Activated CD8-positive, alpha-beta memory T cell treated with anti-CD3 and anti-CD28 coated beads, Interleukin-2, amount 50 U/mL, for 4 hours (primary cell): ENCODE results near the gene LORICRIN.
"Not testable (repeated sequence)": the region's sequence is repeated elsewhere in the genome, so short reads cannot be mapped to it uniquely, and the experiment has no call there.

Experiments
- DNase-seq: peaks from one replicate; pipeline ENCODE4 v3.0.0-alpha.2; 2020

Gene LORICRIN, protein sequence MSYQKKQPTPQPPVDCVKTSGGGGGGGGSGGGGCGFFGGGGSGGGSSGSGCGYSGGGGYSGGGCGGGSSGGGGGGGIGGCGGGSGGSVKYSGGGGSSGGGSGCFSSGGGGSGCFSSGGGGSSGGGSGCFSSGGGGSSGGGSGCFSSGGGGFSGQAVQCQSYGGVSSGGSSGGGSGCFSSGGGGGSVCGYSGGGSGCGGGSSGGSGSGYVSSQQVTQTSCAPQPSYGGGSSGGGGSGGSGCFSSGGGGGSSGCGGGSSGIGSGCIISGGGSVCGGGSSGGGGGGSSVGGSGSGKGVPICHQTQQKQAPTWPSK

DNA sequence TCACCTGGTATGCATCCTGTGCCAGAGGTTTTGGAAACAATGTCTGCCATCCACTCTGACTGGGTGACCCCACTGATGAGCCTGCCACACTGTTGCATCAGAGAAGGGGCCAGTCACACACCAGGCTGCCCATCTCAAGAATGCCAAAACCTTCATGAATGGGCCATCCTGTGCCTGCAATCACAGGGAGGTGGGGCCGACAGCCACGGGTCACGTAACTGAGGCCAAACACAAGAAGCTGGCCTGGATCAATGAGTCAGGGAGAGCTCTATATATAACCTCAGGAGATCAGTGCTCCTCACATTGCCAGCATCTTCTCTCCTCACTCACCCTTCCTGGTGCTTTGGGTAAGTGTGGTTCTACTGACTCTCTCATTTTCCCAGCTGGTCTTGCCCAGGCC lies at the start of gene LORICRIN:
Gene LORICRIN, plus strand, starts transcription at position 301 of the 400 bp plus-strand sequence. CDS start 1,263 bp downstream, outside the sequence.
- no peak for DNase-seq

GRCh38 chr1:153210206-153210605 lies 49.3 kb upstream of the LORICRIN start:
- no peak for DNase-seq

- no peak for DNase-seq
Measured at GRCh38 chr1:153212201-153212600, 47.3 kb upstream of the LORICRIN start.

- no peak for DNase-seq
Measured at GRCh38 chr1:153213519-153213918, 46.0 kb upstream of the LORICRIN start.

DNA sequence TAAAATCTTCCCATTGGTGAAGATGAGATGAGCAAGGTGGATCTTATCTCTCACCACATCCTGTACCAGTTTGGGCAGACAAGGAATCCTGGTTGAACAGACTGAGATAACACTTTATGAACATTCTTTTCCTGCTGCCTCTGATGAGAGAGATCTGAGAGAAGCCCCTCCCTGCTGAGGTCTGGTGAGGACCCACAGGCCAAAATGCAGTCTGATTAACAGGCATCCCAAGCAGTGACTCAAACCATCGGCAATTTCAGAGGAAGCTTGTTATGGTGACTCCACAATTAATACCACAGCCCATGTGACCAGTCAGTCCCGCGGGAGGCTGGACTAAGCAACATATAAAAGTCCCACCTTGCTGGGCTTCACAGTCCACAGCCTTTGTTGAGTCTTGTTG lies 42.3 kb upstream of the LORICRIN start, which contains the start of gene PRR9:
Gene PRR9, plus strand, starts transcription at position 373 of the 400 bp plus-strand sequence. CDS start 561 bp downstream, outside the sequence.
- no peak for DNase-seq

- no peak for DNase-seq
Measured at GRCh38 chr1:153217744-153218416, 41.6 kb upstream of the LORICRIN start.

GRCh38 chr1:153220606-153221303 lies 38.7 kb upstream of the LORICRIN start:
- DNase-seq = no peak

DNA sequence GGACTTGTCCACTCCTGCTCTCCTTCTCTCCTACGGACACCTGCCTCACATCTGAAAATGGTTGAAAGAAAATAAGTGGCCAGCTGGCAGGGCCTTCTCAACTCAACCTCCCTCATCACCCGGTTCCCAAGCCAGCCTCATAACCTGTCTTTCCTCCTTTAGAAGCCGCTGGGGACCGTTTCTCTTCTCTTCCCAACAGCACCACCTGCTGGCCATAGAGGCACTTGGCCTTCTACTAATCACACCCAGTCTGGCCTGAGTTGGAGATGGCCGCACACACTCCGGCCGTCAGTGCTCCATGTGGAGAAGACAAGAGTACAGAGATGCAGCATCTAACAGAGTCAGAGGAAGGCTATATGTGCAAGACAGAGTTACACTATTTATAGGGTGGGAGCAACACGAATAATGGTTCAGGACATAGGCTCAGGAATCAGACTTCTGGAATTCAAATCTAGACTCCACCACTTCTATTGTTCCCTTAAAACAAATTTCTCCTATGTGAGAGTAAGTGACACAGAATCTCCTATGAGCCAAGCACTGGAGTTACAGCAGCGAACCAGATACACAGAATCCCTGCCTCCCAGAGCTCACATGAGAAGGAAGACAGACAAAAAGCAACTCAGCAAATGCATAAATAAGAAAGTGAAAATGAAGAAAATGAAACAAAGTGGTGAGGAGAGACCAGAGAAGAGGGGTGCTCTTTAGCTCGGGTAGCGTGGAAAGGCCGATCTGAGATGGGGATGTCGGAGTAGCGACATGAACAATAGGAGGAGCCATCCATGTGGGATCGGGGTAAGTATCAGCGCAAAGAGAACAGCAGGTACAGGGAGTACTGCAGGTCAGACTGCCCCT lies 36.2 kb upstream of the LORICRIN start:
- peak; percentile 43 for DNase-seq

DNA sequence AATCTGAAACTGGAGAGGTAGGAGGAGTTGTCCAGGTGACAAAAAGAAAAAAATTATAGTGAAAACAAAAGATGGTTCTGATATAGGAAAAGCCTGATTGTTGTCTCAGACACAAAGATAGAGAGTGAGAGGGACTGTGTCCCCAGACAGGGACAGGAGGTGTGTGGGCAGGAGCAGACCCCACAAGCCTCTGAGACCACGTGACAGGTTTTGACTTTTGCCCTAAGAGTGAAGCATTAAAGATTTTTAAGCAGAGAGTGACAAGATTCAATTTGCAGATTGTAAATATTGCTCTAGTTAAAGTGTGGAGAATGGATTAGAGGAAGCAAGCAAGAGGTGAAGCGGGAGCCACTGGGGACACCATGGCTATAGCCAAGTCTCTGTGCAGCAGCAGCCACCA lies 31.7 kb upstream of the LORICRIN start:
- no peak for DNase-seq

- no peak for DNase-seq
Measured at GRCh38 chr1:153228491-153228890, 31.0 kb upstream of the LORICRIN start.

DNA sequence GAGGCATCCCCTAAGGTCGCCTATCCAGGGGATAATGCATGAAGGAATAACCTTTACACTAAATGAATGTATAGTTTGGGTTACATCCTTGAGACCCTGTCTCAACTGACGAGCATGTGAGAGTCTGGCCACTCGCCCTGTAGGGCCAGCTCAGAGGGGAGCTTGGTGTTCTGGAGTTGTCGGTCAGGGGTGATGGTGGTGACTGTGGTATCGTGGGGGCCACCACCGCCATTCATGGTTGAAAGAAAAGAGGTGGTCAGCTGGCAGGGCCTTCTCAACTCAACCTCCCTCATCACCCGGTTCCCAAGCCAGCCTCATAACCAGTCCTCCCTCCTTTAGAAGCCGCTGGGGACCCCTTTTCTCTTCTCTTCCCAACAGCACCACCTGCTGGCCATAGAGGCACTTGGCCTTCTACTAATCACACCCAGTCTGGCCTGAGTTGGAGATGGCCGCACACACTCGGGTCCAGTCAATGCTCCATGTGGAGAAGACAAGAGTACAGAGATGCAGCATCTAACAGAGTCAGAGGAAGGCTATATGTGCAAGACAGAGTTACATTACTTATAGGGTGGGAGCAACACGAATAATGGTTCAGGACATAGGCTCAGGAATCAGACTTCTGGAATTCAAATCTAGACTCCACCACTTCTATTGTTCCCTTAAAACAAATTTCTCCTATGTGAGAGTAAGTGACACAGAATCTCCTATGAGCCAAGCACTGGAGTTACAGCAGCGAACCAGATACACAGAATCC lies 30.2 kb upstream of the LORICRIN start:
- DNase-seq = not testable (repeated sequence)

DNA sequence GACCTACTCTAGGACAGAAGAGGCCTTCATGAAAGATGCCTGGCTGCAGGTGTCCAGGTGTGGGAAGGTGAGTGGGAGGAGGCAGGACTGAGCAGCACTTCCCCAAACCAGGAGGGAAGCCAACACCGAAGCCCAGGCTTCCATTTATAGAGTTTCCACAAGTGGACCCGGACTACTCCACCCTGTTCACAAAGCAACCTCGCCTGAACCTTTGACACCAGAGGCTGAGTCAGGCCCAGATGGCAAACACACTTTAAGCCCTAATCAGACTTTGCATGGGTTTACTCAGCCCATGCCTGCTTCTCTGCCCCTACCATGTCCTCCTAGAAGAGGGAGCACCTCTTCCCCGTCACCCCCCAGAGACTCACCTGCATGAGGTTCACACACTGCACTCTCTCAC lies 28.1 kb upstream of the LORICRIN start:
- DNase-seq = no peak

- no peak for DNase-seq
Measured at GRCh38 chr1:153231785-153232184, 27.7 kb upstream of the LORICRIN start.

DNA sequence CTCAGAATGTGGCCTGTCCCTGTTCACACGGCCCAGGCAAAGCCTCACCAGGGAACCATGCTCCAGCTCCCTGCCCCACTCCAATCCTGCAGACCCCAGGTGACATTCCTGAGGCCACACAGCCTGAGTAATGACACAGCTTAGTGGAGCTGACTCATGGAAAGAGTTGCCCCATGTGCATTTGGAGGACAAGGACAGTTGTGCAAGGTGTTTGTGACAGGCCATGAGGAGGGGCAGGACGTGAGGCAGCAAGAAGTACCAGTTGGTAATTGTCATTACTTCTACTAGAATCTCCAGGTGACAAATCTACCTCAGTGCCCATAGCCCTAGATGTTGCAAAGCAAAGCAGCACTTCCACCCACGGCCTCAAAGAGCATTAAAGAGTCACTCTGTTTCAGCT lies 26.9 kb upstream of the LORICRIN start:
- no peak for DNase-seq

DNA sequence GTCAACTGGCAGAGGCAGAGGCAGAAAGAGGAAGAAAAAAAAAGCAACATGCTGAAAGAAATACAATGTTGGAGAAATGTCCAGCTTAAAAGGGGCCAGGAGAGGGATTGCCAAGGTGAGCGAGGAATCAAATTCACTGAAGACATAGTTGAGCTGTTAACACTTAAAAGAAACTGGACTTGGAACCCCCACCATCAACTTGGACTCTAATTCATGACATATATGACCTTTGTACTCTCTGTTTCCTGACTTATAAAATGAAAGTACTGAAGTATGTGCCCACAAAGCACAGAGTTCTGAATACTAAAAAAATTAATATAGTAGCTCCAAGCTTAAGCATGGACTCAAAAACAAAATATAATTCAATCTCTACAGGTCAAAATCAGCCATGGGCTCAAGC lies 26.0 kb upstream of the LORICRIN start:
- no peak for DNase-seq

DNA sequence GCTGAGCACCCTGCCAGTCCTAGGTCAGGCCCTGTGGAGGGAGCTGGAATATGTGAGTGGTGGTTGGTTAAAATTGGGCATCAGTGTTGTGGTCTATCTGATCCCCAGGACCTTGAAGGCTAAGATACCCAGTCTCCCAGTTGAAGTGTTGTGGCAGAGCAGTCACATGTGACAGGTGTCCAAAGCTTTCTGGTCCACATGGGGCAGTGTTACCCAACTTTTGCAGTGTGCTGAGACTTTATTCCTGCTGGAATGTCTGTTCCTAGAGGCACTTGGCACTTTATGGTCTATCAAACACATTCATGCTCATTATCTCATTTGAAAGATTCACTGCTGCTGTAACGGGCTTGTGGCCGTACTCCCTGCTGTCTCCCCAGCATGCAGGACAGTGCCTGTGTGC lies 21.0 kb upstream of the LORICRIN start:
- no peak for DNase-seq

DNA sequence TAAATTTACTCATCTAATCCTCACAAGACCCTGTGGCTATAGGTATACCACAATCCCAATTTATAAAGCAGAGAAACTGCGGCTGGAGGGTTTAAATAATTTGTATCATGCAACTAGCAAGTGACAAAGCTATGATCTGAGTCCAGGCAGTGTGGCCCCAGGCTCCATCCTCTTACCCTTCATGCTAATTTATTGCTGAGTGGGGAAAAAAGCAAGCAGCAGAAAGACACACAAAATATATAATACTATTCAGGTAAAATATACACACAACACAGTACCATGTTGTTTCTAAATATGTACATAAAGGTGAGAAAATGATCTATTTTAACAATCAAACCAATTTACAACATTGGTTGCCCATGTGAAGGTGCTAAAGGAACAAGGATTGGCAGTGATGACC lies 17.3 kb upstream of the LORICRIN start:
- DNase-seq = no peak

GRCh38 chr1:153245466-153245865 lies 14.0 kb upstream of the LORICRIN start:
- DNase-seq = no peak

- no peak for DNase-seq
Measured at GRCh38 chr1:153246018-153246417, 13.5 kb upstream of the LORICRIN start.

GRCh38 chr1:153246825-153247224 lies 12.7 kb upstream of the LORICRIN start:
- no peak for DNase-seq

DNA sequence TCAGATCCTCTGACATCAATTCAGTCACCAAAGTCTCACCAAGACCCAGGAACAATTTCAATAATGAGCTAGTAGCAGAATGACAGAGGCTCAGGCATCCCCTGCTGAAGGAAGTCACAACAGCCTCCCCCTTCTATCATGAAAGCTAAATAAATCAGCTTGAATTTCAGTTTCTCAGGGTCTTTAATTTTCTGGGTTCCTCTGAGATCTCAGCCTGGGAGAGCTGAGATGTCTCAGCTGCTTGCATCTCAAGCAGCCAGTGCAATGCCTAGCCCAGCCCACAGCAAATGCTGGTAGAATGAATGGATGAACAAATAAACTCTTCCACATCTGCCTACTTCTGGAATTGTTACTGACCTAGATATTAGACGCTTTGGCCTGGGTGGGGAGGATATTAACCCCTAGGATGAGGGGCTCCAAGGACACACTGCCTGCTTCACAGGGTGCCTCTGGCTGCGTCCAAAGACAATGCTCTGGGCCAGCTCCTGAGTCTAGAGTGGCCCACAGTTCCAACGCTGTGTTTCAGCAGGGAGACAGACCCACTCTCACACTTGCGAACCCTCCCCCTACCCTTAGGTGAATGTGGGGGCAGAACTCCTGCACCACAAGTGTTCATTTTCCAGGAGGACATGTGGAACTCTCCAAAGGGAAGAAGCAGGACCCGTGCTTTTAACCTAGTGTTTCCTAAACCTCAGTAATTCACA lies 11.2 kb upstream of the LORICRIN start:
- no peak for DNase-seq
